Body of pancreas (tissue), 4 donors: ENCODE measurements around the gene WNT3A. TPM values are rescaled to one million over a fixed set of nuclear protein-coding genes. Genes with fewer than 3 reads are reported as not detected.

Source experiments
- ATAC-seq: fragments of 150-250 bp; one replicate; pipeline ENCODE4 v1.9.1; 2016
- DNase-seq, 4 donors: peaks; one replicate each; pipeline ENCODE4 v3.0.0-alpha.2; 2019
- H3K27ac ChIP-seq, 4 donors: fragments of 200-600 bp; sonication (generic); 1 replicate in 3 of 4; 2 replicates in 1 of 4; pipeline versions ENCODE4 v1.5.1 to v1.6.1; 2016 to 2019; ENCODE audit warnings: mild to moderate bottlenecking in 1 of 4, mixed read lengths in 1 of 4, moderate library complexity in 1 of 4
- H3K27me3 ChIP-seq, 2 donors: fragments of 200-600 bp; sonication (generic); one replicate each; pipeline ENCODE4 v1.6.0; 2016; ENCODE audit warnings: mild to moderate bottlenecking in 1 of 2
- H3K36me3 ChIP-seq, 2 donors: fragments of 200-600 bp; sonication (generic); replicated peaks in 1 of 2; 2 replicates each; pipeline ENCODE4 v1.5.1; 2016; ENCODE audit warnings: low read depth in 2 of 2; ENCODE audit not compliant: insufficient read depth in 1 of 2
- H3K4me1 ChIP-seq: fragments of 200-600 bp; sonication (generic); one replicate; pipeline ENCODE4 v1.6.0; 2016
- H3K4me3 ChIP-seq, 2 donors: fragments of 200-600 bp; sonication (generic); 1 replicate in 1 of 2; 2 replicates in 1 of 2; pipeline ENCODE4 v1.5.1; 2016 to 2019
- H3K9me3 ChIP-seq, 3 donors: fragments of 200-600 bp; sonication (generic); 1 replicate in 2 of 3; 2 replicates in 1 of 3; pipeline ENCODE4 v1.5.1; 2016
- CTCF ChIP-seq, 7 experiments: fragments of 450-650 bp in 4 of 7; fragments of 200-600 bp in 3 of 7; sonication (generic) in 3 of 7; IDR thresholded peaks; one replicate each; pipeline ENCODE4 v1.5.1; 2016 to 2019; ENCODE audit warnings: antibody characterized with exemption in 7 of 7
- POLR2A ChIP-seq, 3 donors: fragments of 450-650 bp; IDR thresholded peaks; one replicate each; pipeline ENCODE4 v1.6.1; 2016; ENCODE audit warnings: antibody characterized with exemption in 3 of 3, mild to moderate bottlenecking in 2 of 3
- WGBS, 2 donors: methylation state at CpG; one replicate each; pipeline ENCODE4 v1.1.5; 2017; 5-methylcytosine and 5-hydroxymethylcytosine counted together
- intact Hi-C: fragments of 100-400 bp; cut with DNase I; formaldehyde crosslinking; loops from one replicate; pipeline ENCODE4 v1.15.1; 2023
- total RNA-seq, 2 donors: library from RNA; depleted of rRNA; stranded (reverse); fragments of >200 nt; gene quantifications; one replicate each; pipeline ENCODE4 v1.1.0, GENCODE V29; 2016

Gene WNT3A
- total RNA-seq, 2 donors from 2014 or later = not detected

- no peaks in the 10 kb centered on the region for H3K36me3 ChIP-seq
- H3K4me1 ChIP-seq = no peaks in the 10 kb centered on the region
- H3K27ac ChIP-seq = no peak overlapping the region
- ATAC-seq (no peak), DNase-seq (peak in 1 of 4 donors; percentile 5)
- 63 to 88% methylated on average over 10 to 24 of the region's 24 CpGs for WGBS, 2 donors
- H3K4me3 ChIP-seq = no peak overlapping the region
- intact Hi-C loops = no loop called here
- H3K27me3 ChIP-seq = peaks cover 0 to 4% of the 10 kb centered on the region in 2 donors
- TF ChIP-seq CTCF (IDR thresholded peaks at IDR 0.05) = no peak
- TF ChIP-seq POLR2A (IDR thresholded peaks at IDR 0.05) = no peak
- H3K9me3 ChIP-seq = no peaks in the 10 kb centered on the region
Observed at GRCh38 chr1:228013131-228013934, 6.5 kb downstream of the WNT3A start.

GRCh38 chr1:228013935-228014930 is 7.4 kb downstream of the WNT3A start:
- H3K27me3 ChIP-seq = no peaks in the 10 kb centered on the region
- no peaks in the 10 kb centered on the region for H3K9me3 ChIP-seq
- intact Hi-C loops = no loop called here
- no peak for TF ChIP-seq POLR2A (IDR thresholded peaks at IDR 0.05)
- TF ChIP-seq CTCF (IDR thresholded peaks at IDR 0.05) = no peak
- H3K27ac ChIP-seq = no peak overlapping the region
- WGBS, 2 donors = 66 to 67% methylated on average over 16 to 20 of the region's 21 CpGs
- H3K4me3 ChIP-seq = no peak overlapping the region
- H3K4me1 ChIP-seq = no peaks in the 10 kb centered on the region
- no peaks in the 10 kb centered on the region for H3K36me3 ChIP-seq
- ATAC-seq (no peak), DNase-seq (peak in 1 of 4 donors; percentile 7)

- no peak for TF ChIP-seq POLR2A (IDR thresholded peaks at IDR 0.05)
- TF ChIP-seq CTCF (IDR thresholded peaks at IDR 0.05) = no peak
- Histone ChIP-seq H3K4me1 (no peaks in the 10 kb centered on the region), H3K9me3 (no peaks in the 10 kb centered on the region), H3K36me3 (no peaks in the 10 kb centered on the region), H3K27me3 (no peaks in the 10 kb centered on the region), H3K4me3 (no peak overlapping the region), H3K27ac (no peak overlapping the region)
- no peak for ATAC-seq
- WGBS, 2 donors = 63 to 67% methylated on average over 14 to 21 of the region's 21 CpGs
- peak in 1 of 4 donors; percentile 1 for DNase-seq
- intact Hi-C loops = no loop called here
Observed at GRCh38 chr1:228015276-228016180, 8.7 kb downstream of the WNT3A start.

- no peaks in the 10 kb centered on the region for H3K36me3 ChIP-seq
- ATAC-seq (no peak), DNase-seq (no peak)
- 83% methylated on average over 2 of the region's 2 CpGs; no CpG with 5 or more reads in 1 of the 2 donors for WGBS, 2 donors
- H3K27ac ChIP-seq = no peak overlapping the region
- intact Hi-C loops = no loop called here
- no peaks in the 10 kb centered on the region for H3K9me3 ChIP-seq
- H3K27me3 ChIP-seq = no peaks in the 10 kb centered on the region
- no peak overlapping the region for H3K4me3 ChIP-seq
- TF ChIP-seq CTCF (IDR thresholded peaks at IDR 0.05) = no peak
- TF ChIP-seq POLR2A (IDR thresholded peaks at IDR 0.05) = no peak
- no peaks in the 10 kb centered on the region for H3K4me1 ChIP-seq
Observed at GRCh38 chr1:228016181-228016510, 9.3 kb downstream of the WNT3A start.
